ENCODE results near the gene TECPR1.

Gene TECPR1

GRCh38 chr7:98189559-98189958 is 62.5 kb downstream of the TECPR1 start:
- DNase-seq (ENCODE audit: low read depth), result no peak

GRCh38 chr7:98187138-98187502 is 64.9 kb downstream of the TECPR1 start:
- DNase-seq (ENCODE audit: low read depth), result no peak

DNA sequence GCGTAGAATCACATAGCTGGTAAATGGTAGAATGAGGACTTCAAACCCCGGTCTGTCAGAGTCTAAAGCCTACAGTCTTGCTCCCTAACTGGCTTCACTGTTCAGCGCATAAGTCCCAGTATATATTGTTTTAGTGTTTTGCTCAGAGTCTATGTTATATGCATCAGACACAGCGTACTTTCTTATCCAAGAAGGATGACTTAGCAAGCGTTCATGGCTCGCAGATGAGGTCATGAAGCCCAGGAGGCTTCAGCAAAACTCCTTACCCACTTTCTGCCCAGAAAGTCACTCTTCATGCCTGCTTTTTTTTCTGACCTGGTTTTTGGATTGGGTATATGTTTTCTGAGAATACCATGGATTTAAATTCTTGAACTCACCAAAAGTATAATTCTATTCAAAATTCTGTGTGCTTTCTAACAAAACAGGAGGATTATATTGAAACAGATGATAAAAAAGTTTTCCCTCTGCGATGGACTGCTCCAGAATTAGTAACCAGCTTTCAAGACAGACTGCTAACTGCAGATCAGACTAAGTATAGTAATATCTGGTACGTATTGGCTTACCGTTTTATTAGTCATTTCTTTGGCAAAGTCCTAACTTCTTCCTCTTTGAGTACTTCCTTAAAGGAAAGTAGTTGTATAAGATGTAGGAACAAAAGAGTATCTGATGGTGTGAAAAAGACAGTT is 65.4 kb downstream of the TECPR1 start:
- no peak for DNase-seq (ENCODE audit: low read depth)

DNA sequence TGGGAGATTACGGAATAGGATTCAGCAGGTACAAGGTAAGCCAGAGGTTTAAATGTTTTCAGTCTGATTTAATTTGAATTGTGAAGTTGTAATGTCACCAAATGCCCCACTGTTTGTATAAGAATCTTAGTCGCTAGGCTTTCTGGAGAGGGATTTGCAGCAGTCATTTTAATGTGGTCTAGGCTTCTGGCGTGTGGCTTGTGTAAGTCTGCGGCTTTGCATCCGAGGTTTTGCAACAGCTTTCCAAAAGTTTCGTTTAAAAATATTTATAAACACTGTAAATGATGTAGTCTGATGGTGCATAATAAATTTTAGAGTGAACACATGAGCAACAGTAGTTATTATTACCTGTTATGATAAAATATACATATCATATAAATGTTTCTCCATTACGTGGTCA is 66.9 kb downstream of the TECPR1 start:
- no peak for DNase-seq (ENCODE audit: low read depth)

DNA sequence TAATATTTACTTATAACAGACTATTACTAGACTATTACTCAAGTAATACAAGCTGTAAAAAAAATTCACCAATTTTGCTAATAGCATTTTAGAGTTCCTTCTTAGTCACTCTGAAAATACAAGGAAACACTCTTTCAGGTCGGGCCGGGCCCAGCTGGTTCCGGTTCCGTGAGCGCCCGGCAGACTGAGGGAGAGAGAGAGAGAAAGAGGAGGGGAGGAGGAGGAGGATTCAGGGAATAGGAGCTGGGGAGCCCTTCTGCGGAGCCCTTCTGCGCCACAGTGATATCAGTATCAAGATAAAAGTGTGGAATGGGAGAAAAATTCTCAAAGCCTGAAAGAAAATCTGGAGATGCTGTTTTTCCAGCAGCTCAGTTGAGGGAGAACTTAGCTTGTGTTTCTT is 71.3 kb downstream of the TECPR1 start:
- DNase-seq (ENCODE audit: low read depth), result no peak

GRCh38 chr7:98178762-98179490 is 73.1 kb downstream of the TECPR1 start:
- DNase-seq (ENCODE audit: low read depth), result no peak

GRCh38 chr7:98178321-98178720 is 73.7 kb downstream of the TECPR1 start:
- DNase-seq (ENCODE audit: low read depth), result no peak

GRCh38 chr7:98177553-98177952 is 74.5 kb downstream of the TECPR1 start:
- DNase-seq (ENCODE audit: low read depth), result no peak

- no peak for DNase-seq (ENCODE audit: low read depth)
Observed at GRCh38 chr7:98175260-98175940, 76.6 kb downstream of the TECPR1 start.

DNA sequence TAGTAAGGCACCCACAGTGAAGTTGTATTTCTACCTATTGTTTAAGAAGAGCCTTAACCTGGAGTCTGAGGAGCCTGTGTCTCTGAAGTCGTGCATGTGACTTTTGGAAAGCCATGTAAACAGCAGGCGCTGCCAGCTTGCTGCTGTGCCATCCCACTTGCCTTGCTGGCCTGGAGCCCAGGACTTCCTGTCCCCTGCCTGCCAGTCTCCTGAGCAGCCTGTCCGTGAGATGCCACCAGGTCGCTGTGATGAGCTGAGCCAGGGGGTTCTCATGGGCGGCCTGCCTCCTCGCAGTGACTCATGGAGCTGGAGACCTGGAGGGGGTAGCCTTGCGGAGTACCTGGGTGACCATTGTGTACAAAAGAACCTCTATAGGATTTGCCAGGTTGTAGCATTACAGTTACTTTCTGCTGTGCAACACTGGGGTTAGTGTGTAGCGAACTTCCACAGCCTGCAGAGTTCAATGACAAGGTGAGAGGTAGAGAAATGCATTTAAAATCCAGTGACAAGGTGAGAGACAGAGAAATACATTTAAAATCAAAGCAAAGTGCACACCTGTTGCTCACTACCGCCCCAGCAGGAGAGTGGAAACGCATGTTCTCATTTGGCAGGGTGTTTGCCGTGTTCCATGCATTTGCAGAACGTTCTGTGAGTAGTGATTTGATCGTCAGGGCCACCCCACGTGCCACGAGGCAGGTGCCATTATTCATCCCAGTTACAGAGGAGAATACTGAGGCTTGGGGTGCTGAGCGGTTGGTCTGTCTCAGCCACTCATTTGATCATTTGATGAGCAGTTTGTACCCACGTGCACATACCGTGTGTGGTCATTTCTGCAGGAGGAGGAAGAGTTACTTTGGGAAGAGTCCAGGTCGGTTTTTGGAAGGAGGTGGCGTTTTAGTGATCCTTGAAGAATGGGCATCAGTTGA is 77.4 kb downstream of the TECPR1 start:
- no peak for DNase-seq (ENCODE audit: low read depth)

- no peak for DNase-seq (ENCODE audit: low read depth)
Observed at GRCh38 chr7:98171449-98171848, 80.6 kb downstream of the TECPR1 start.

DNA sequence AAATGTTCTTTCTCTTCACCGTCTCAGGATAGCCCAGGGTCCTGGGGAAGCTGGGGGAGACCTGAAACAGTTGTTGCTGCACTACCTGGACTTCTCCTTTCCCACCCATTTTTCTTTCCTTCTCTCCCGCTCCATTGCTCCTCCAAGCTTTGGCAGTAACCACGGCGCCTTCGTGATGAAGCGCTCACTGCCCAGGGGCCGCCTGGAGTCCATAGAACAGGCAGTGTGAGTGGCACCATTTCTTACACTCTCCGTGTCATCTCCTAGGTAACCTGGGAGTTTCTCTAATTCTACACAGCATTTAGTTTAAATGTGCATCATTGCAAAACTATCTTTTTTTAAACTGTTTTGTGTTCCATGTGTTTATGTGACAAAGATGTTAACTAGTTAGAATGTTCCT is 81.1 kb downstream of the TECPR1 start:
- DNase-seq (ENCODE audit: low read depth), result no peak

- DNase-seq (ENCODE audit: low read depth), result no peak
Observed at GRCh38 chr7:98168904-98169621, 83.0 kb downstream of the TECPR1 start.

DNA sequence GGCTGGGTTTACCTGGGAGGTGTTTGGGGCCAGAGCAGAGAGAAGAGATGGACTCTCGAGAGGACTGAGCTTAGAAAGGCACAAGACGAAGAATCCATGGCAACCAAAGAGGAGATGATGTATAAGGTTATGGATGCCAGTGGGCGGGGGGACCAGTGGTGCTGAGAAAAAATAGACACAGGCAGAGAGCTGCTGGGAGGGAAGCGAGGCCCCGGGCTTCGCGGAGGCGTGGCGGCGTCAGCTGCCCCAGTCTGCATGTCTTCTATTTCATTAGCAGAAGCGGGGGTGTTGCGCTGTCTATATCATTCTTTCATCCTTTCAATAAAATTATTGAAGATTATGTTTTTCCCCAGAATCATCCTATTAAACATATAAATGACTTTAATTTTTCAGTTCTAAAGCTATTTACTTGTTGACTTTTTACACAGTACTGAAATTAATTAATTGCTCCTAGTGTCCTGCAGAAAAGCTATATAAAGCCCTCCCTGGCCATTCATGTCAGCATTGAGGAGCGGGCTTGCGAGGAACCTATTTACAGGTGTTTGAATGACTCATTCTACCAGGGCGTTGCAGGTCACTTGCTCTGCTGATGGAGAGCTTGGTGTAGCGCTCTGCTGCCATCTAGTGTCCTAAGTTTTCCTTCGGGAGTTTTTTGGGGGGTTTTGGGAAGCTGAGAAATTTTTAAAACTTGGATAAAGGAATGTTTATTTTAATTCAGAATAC is 83.7 kb downstream of the TECPR1 start:
- peak; percentile 5 for DNase-seq (ENCODE audit: low read depth)

DNA sequence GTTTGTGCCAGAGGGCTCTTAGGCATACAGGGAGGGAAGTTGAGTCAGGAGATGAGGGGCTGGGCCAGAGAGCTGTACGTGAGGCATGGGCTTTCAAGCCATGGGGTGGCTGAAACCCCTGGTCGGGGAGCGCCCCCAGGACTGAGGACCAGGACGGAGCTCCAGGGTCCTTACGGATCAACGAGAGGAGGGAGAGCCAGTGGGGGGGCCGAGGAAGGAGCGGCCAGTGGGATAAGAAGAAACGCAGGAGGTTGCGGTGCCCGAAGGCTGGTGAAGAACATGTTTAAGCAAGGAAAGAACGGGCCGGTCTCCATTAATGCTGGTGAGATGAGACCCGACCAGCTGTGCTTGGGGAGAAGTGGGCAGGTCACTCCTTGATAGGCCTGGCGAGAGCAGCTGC is 84.4 kb downstream of the TECPR1 start:
- DNase-seq (ENCODE audit: low read depth), result no peak

- no peak for DNase-seq (ENCODE audit: low read depth)
Observed at GRCh38 chr7:98166668-98166970, 85.4 kb downstream of the TECPR1 start.

DNA sequence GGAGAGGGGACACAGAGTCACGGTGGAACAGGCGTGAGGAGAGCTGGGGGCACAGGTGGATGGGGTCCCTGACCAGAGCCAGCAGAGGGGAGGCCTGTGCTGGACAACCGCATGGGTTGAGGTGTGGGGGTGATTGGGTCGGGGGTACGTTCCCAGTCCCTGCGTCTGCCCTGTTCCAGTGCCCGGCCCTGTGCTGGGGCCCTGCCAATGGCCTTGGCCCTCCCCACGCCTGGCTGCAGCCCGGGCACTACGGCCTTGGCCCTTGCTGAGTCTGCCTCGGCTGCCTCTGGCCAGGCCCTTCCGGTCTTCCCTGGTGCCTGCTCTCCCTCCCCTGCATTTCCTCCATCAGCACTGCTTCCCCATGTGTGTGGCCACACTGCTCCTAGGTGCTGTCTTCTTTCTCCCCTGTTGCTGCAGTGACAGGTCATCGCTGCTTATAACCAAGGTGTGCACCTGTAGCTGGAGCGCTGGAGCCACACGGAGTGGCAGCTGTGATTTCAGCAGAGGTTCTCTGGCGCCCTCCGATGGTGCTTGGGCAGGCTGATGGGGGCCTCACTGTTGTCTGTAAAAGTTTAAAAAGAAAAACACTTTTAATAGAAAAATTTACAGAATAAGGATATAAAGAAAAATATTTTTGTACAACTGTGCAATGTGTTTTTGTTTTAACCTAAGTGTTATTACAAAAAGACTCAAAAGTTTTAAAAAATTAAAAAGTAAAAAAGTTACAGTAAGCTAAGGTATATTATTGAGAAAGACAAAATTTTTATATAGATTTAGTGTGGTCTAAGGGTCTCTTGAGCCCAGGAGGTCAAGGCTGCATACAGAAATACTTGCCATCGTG is 86.0 kb downstream of the TECPR1 start:
- no peak for DNase-seq (ENCODE audit: low read depth)

Data from HS-27A (cell line).